DMS 273 treated with DMSO at 0.1 percent for 48 hours (cell line): ENCODE results near the gene LBX1.

Experiments used
- DNase-seq: peaks from one replicate; lab custom pipeline; 2025; lab: John Stamatoyannopoulos, UW

The LBX1 gene

DNA sequence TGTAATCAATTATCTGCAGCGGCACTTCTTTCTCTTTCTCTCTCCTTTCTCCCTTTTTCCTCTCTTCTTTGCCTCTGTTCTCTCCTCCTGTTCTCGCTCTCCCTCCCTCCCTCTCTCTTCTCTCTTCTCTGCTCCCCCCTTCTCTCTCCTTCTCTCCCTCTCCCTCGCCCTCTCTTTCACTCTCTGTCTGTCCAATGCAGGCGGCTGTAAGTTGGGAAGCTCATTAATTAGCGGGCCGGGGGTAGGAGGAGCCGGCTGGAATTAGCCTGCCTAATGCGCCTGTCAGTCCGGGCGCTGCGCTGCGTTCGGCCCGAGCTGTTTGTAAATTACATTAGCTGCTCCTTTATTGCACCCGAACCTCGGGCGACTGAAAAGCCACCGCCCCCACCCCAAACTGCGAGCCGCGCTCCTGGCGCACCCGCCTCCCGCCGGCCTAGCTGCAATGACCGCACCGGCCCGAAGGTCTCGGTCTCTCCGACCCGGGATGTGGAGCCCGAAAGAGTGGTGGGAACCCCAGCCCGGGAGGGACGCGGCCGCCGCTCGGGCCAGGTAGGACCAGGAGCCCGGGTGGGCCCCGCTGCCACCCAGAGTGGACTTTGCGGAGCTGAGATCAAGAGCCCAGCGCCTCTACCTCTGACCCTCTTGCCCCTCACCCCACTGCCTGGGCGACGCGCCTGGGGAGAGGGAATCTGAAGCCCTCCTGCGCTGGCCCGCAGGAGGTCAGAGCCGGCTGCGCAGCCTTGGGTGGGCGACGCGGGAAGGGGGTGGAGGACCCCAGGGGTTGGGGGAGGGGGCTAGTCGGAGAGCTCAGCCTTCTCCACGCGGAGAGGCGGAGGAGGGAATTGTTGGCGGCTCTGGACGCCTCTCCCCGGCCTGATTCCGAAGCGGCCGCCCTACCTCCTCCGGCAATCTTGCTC lies at the start of gene LBX1:
LBX1 (minus strand) TSS at position 198 of the 917 bp plus-strand sequence. CDS start 648 bp downstream, outside the sequence.
- no peak for DNase-seq

DNA sequence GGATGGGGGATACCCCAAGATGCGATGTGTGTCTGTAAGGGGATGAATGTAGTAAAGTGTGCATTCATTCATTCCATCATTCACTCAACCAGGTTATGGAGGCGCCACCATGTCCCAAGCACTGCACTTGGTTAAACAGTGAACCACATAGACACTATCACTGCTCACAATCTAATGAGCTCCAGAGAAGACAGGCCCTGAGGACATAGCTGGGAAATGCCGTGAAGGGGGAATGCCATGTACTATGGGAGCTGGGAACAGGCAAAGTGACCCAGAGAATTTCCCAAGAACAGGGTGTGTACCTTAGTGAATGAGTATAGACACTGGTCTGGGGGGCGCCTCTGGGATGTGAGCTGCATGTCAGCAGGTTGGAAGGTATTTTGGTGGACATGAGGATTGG lies 44.5 kb upstream of the LBX1 start:
- DNase-seq: no peak

GRCh38 chr10:101273330-101273729 lies 44.1 kb upstream of the LBX1 start:
- no peak for DNase-seq

- peak; percentile 16 for DNase-seq
Measured at GRCh38 chr10:101272229-101272868, 43.1 kb upstream of the LBX1 start.

- DNase-seq: no peak
Measured at GRCh38 chr10:101270763-101271162, 41.5 kb upstream of the LBX1 start.

- no peak for DNase-seq
Measured at GRCh38 chr10:101267776-101268175, 38.5 kb upstream of the LBX1 start.

DNA sequence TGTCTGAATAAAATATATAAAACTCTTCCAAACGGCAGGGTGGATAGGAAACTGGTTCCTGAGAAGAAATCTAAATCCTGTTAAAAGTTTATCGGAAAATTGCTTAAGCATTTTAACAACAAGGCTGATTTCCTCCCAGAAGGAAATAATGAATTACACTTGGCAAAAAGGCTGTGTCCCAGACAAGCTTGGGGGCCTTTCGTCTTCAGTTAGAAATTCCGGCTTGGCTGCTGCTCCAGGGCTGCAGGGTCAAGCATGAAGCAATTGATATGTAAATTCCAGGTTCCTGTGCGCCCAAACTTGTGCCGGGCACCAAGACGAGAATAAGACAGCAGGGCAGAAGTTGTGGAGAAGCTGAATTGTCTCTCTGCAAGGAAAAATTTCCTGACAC lies 38.0 kb upstream of the LBX1 start:
- no peak for DNase-seq

DNA sequence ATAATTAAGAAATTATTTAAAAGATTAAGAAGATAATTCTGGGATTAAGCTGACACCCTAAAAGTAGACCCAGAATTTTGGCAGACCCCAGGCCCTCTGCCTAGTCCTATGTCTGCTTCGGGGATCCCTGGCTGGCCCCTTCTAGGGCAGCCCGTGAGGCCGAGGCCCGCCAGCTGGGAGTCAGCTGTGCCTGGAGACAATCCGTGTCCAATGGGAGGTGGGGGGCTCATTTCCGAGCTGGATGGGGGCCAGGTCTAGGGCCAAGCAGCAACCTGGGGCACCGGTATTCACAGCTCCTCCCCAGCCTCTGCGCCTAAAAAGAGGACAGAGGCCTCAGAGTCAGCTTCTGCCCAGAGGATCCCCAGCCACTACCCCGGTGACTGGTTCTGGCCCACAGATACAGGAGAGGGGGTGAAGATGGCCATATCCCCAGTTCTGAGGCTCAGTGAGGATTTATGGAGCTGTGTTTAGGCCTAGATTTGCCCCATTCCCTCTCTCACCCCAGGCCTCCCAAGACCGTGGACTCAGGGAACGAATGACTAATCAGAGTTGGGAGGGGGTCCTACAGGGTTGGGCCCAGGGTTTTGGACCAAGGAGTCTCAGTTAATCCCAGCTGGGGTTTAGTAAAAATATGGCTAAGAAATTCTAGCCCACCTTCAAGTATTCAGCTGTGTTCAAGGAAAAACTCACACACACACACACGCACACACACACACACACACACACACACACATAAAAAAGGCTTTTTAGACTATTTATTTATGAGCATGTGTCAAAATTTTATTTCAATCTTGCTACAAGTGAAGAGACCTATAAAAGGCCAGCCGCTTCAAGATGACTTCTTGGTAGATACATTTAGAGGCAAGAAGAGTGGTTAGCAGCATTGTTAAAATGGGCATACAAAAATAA lies 37.4 kb upstream of the LBX1 start:
- no peak for DNase-seq

DNA sequence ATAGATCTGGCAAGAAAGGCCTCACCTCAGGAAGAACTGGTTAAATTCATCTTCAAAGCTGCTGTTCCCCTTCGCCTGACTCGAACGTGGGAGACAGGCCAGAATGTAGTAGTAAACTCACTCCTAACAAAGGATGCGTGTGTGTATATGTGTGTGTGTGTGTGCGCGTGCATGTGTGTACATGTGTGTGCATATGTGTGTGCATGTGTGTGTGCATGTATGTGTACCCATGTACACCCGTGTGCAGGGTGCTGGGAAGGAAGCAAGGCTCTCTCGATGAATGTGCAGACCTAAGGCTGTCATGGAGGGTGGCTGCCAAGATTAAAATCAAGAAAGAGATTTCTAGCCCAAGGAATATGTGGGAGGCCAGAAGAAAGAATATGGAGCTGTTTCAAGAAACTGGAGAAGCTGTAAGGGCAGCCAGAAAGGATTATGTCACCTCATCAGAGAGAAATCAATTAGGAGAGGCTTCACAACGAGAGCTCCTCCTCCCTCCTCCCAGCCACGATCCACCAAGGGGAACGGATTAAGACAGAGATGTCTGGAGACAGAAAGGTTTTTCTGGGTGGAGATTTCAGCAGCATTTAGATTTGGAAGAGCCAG lies 34.0 kb upstream of the LBX1 start:
- DNase-seq: no peak

DNA sequence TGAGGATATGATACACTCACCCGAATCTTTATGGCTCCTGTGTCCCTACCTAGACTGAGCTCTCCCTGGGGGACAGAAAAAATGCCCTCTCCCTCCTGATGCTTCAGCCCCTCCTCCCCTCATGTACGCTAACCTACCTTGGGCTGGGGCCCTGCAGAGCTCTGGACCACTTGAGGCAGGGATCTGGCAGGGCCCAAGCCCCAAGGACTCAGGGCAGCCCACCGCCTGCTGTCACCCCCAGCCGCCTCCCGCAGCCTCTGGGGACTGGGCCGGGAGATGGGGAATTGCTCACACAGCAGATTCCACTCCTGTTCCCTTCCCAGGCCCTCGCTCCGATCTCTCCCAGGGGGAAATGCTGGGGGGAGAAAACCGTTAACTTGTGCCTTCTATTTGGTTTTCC lies 32.9 kb upstream of the LBX1 start:
- DNase-seq: no peak

DNA sequence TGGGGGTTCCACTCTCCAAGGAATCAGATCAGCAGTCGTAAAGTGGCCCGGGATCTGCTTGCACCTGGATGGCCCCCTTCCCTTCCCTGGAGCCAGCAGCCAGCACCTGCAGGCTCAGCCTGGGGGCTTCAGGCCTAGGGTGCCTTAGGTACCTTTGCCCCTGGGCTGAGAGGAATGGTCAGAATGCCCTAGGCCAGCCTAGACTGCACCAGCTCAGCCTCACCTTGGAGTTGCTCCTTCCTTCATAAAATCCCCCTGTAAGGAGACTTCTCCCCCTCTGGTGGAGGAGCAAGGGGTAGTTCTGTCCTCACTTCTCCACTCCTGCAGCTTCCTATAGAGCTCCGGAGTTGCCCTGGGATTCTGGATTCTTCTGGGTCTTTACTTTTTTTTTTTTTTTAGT lies 32.4 kb upstream of the LBX1 start:
- DNase-seq: no peak

DNA sequence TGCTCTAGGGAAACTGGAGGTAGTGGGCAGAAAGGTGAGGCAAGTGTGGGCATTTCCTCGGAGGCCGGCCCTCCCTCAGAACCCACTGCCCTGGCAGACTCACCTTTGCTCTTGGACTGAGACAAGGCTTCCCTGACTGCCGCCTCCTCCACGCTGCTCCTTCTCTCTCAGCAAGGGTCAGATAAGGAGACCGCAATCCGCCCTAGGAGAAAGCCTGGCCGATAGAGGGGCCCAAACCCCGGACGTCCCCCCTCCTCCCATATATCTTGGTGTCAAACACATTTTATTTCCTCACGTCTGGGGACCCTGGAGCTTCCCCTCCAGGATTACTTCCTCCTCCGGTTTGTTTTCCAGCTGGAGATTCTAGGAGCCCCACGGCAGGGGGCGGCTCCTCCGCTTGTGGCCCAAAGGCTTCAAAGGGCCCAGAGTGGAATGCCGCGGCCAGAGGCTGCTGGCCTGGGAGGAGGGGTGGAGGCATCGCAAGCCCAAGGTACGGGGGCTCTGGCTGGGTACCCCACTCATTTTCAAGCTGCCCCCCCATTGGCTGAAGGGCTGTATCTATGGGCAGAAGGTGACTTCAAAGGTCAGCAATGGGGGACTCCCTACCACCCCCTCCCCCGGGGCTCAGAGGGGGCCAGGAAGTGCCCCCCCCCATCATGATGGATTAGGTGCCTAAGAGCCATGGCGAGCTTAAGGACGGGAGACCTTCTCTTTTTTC lies 31.7 kb upstream of the LBX1 start:
- no peak for DNase-seq

- DNase-seq: no peak
Measured at GRCh38 chr10:101258179-101258885, 29.1 kb upstream of the LBX1 start.

- no peak for DNase-seq
Measured at GRCh38 chr10:101257491-101257890, 28.2 kb upstream of the LBX1 start.

DNA sequence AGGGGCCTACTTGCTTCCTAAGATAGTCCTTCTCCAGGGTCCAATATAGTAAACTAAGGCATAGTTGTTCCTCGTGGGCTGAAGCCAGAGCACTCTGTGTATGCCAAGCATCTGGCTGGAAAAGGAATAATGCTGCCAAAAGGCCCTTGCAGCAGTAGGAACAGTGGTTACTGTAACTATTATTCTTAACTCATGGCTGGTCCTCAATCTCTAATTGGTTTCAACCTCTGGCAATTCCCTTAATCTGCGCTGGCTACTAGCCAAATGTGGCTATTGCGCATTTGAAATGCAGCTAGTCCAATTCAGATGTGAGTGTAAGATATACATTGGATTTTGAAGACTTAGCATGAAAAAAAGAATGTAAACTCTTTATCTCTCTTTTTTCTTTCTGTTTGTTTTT lies 27.8 kb upstream of the LBX1 start:
- no peak for DNase-seq

GRCh38 chr10:101256387-101256786 lies 27.1 kb upstream of the LBX1 start:
- DNase-seq: no peak

DNA sequence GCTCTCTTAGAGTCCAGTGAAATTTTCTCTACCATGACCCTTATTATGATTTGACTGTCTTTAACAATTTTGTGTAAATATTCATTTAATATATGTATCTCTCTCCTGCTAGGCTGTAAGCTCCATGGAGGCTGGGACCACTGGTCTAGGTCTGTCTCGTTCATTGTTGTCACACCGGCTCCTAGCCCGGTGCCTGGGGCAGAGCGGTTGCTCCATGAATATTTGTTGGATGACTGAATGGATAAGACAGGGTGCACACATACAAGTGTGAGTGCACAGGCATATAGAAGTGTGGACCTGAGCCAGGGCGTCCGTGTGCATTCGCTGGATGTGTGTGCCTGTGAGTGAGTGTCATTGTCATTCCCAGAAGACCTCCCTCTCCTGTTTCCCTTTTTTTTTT lies 20.9 kb upstream of the LBX1 start:
- DNase-seq: no peak

GRCh38 chr10:101249171-101249581 lies 19.9 kb upstream of the LBX1 start:
- DNase-seq: no peak

GRCh38 chr10:101246639-101247038 lies 17.4 kb upstream of the LBX1 start:
- DNase-seq: no peak

DNA sequence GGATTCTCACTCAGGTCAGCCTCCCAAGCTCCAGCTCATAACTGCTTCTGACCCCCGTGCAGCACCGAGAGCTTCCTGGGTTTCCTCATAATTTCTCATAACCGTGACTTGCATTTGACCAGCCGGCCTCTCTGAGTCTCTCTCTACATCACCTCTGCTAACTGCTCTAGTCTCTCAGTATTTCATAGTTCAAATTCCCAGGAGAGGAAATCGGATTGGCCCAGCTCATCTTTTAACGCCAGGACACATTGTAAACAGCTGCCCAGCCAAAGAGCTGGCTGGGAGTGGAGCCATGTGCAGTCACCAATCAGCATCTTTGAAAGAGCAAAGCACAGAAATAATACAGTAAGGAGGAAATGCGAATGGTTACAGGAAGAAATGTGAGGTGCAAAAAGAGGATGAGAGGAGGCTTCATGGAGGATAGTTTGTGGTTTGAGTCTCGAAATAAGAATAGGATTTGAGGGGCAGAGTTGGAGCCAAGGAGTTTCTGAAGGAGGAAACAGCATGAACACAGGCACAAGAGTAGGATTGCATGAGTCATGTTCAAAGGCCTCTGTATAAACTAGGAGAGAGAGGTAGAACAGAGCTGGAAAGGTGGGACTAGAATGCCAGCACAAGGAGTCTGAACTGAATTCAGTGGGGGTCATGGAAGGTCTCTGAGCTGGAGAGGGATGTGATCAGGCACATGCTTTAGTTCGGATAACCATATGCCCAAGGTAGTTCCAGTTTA lies 15.2 kb upstream of the LBX1 start:
- no peak for DNase-seq
